DMS53 treated with DMSO at 0.1 percent for 48 hours (cell line): Measurements from ENCODE around the gene LSR.
A peak's percentile ranks its signal among the peaks of the same experiment; 100 is the strongest.

Source experiments
- DNase-seq: peaks from one replicate; lab custom pipeline; 2025; ENCODE audit not compliant: unreplicated experiment; lab: John Stamatoyannopoulos, UW

LSR gene

GRCh38 chr19:35266520-35267352 is 17.9 kb downstream of the LSR start:
- DNase-seq, result no peak

- DNase-seq, result no peak
These were observed 18.6 kb downstream of the LSR start for GRCh38 chr19:35267353-35267817.

- DNase-seq, result peak; percentile 52
These were observed 19.2 kb downstream of the LSR start for GRCh38 chr19:35267818-35268535.

DNA sequence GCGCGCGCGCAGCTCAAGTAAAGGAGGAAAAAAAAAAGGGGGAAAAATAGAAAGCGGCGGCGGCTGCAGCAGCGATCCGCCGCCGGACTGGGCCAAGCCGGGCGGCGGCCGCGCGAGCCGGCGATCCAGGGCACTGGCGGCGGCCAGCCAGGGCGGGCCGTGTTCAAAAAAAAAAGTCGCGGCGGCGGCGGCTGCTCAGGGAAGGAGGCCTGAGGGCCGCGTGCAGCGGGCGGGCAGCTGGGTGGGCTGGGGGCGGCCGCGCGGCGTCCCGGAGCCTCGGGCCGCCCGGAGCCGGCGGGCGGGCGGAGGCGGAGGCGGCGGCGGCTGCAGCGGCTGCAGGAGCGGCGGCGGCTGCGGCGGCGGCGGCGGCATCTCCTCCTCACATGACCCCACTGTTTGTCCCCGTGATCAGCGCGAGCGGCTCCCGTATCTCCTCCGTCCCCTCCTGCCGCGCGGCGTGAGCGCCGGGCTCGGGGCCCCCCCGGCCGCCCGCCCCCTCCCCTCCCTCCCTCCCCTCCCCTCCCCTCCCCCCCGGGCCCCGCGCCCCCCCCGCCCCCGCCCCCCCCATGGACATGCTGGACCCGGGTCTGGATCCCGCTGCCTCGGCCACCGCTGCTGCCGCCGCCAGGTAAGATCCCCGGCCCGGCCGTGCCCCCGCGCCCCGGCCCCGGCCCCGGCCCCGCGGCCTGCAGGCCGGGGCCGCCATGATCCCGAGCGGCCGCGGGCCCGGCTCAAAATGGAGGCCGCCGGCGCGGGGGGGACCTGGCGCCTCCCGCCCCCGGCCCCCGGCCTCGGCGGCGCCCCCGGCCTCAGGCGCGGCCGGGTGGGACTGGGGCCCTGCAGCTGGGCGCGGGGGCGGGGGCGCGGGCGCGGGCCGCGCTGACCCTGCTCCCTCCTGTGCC is 20.0 kb downstream of the LSR start, which contains the start of gene USF2:
Gene USF2, plus strand, starts transcription at position 427 of the 902 bp plus-strand sequence. Its CDS starts 140 bp downstream, at position 567.
- DNase-seq, result peak; percentile 57

DNA sequence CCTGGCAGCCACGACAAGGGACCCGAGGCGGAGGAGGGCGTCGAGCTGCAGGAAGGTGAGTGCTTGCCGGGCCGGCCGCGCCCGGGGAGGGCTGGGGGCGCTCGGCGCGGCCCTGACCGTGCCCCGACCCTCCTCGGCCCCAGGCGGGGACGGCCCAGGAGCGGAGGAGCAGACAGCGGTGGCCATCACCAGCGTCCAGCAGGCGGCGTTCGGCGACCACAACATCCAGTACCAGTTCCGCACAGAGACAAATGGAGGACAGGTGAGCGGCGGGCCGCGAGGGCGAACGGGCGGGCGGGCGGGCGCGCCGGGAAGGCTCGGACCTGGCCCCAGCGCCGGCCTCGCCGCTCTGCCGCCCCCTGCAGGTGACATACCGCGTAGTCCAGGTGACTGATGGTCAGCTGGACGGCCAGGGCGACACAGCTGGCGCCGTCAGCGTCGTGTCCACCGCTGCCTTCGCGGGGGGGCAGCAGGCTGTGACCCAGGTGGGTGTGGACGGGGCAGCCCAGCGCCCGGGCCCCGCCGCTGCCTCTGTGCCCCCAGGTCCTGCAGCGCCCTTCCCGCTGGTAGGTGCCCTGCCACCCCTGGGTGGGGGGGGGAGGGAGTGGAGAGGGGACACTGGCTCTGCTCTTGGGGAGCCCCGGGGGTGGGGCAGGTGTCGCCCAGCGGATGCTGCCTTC is 20.8 kb downstream of the LSR start:
- peak; percentile 84 for DNase-seq

DNA sequence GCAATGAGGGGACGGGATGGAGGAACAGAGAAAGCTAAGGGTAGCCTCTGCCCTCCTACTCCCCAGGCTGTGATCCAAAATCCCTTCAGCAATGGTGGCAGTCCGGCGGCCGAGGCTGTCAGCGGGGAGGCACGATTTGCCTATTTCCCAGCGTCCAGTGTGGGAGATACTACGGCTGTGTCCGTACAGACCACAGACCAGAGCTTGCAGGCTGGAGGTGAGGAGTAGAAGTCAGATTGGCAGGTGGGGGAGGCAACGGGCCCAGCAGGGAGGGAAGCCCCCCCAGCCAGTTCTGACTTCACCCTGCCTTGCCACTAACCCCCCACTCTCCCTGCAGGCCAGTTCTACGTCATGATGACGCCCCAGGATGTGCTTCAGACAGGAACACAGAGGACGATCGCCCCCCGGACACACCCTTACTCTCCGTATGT is 21.6 kb downstream of the LSR start:
- no peak for DNase-seq

DNA sequence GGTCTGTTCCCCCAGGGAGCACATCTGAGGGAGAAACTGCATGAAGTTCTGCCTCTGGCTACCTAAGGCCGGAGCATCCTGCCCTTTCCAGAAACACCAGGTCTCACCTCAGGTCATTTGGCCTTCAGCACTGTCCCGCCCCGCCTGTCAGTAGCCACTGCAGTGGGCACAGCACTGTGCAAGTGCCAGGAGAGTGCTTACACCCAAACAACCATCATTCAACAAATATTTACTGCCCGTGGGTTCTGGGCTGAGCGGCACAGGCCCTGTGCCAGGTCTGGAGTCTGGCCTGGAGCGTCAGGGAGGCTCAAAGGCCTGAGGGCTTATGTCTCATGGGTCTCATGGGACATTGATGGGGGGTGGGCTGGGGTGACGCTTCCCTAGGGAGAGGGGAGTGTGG is 22.7 kb downstream of the LSR start:
- no peak for DNase-seq

- DNase-seq, result no peak
These were observed 23.4 kb downstream of the LSR start for GRCh38 chr19:35272122-35272719.

DNA sequence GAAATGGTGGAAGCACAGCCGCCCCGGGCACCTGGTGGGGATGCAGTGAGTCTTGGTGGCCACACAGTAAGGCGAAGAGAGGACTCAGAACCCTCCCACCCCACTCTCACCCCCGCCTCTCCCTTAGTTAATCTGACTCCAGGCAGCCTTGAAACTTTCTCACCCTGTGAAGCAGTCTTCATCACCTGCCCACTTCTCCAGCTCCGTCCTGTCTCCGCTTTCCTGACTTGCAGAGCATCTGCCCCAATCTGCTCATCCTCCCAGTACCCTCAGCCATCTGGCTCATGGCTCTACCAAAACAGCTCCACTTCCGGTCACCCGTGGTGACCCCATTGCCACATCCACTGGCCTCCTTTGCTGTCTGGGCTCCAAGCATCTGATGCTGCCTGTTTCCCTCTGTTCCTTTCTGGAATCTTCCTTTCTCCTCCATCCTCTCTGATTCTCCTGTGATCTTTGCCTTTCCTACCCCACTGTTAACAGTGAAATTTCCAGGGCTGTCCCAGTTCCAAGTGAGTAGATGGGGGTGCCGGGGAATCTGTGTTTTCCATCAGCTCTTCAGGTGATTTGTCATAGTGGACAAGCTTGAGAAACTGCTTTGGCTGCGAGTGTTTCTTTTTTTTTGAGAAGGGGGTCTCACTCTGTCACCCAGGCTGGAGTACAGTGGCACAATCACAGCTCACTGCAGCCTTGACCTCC is 24.3 kb downstream of the LSR start:
- DNase-seq, result no peak

GRCh38 chr19:35273686-35274259 is 25.0 kb downstream of the LSR start:
- DNase-seq, result no peak

- DNase-seq, result no peak
These were observed 25.5 kb downstream of the LSR start for GRCh38 chr19:35274323-35274722.

GRCh38 chr19:35276706-35277281 is 28.0 kb downstream of the LSR start:
- no peak for DNase-seq

DNA sequence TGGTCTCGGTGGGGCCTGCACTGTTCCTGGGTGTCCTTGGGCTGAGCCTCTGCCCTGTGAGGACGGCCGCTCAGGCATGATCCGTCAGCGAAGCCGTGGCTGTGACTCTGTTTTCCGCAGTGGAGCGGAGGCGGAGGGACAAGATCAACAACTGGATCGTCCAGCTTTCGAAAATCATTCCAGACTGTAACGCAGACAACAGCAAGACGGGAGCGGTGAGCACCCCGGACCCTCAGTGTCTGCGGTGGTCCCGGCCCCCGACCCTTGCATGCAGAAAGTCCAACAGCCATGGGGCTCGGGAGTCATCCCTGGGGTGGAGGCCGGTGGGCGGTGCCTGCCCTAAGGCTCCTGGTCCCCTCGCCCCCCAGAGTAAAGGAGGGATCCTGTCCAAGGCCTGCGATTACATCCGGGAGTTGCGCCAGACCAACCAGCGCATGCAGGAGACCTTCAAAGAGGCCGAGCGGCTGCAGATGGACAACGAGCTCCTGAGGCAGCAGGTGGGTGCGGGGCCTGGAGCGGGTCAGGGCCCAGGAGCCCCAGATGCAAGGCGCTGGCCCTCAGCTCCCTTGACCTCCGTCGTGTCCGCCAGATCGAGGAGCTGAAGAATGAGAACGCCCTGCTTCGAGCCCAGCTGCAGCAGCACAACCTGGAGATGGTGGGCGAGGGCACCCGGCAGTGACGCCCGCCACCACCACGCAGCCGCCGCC is 29.9 kb downstream of the LSR start:
- DNase-seq, result no peak

DNA sequence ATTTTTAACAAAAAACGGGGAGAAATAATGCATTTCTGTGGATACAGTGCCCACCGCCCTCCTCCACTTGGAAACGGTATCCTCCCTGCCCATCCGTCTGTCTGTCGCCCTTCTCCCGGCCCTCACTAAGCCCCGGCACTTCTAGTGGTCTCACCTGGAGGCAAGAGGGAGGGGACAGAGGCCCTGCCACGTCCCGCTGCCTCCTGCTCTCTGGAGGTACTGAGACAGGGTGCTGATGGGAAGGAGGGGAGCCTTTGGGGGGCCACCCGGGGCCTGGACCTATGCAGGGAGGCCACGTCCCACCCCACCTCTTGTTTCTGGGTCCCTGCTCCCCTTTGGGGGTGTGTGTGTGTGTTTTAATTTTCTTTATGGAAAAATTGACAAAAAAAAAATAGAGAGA is 30.6 kb downstream of the LSR start:
- DNase-seq, result no peak

GRCh38 chr19:35279985-35280821 is 31.4 kb downstream of the LSR start:
- DNase-seq, result no peak

GRCh38 chr19:35281303-35281702 is 32.5 kb downstream of the LSR start:
- no peak for DNase-seq
